B cell (primary cell): Measurements from ENCODE around the gene JADE3. TPM values are rescaled to one million over a fixed set of nuclear protein-coding genes. Genes with fewer than 3 reads are reported as not detected.

ENCODE experiments used
- ATAC-seq: fragments of 200-7000 bp; cut with Tn5 transposase; one replicate; pipeline ENCODE4 v1.10.0; 2021; ENCODE audit warnings: low read depth, mild to moderate bottlenecking, moderate number of reproducible peaks, moderate library complexity
- CTCF ChIA-PET: fragments of 350-600 bp; sonication (Branson Sonifier 250); formaldehyde crosslinking; loops from one replicate; lab custom pipeline; 2021; ENCODE audit warnings: antibody characterized with exemption, inconsistent platforms; lab: Charles Lee
- POLR2A ChIA-PET: fragments of 350-600 bp; sonication (Branson Sonifier 250); formaldehyde crosslinking; loops from one replicate; lab custom pipeline; 2021; ENCODE audit warnings: antibody characterized with exemption; lab: Charles Lee
- DNase-seq: peaks from one replicate; pipeline ENCODE4 v3.0.0; 2013
- H2AFZ ChIP-seq: 2 replicates; pipeline ENCODE4 v1.6.1; 2012; ENCODE audit warnings: mild to moderate bottlenecking, low read depth, low read length; ENCODE audit not compliant: insufficient read depth, poor library complexity, severe bottlenecking
- H3K27ac ChIP-seq, 2 donors: 1 replicate in 1 of 2; 2 replicates in 1 of 2; pipeline ENCODE4 v1.5.1; 2012 to 2013; ENCODE audit warnings: low read length in 2 of 2, mild to moderate bottlenecking in 2 of 2, moderate library complexity in 1 of 2
- H3K27me3 ChIP-seq, 4 experiments: fragments of 200-600 bp in 1 of 4; sonication (generic) in 1 of 4; replicated peaks in 1 of 4; 1 replicate in 2 of 4; 2 replicates in 2 of 4; pipeline versions ENCODE4 v1.6.1 to v1.7.0; 2013 to 2016; ENCODE audit warnings: low read length in 3 of 4, mild to moderate bottlenecking in 2 of 4, mixed read lengths in 1 of 4, moderate library complexity in 1 of 4; ENCODE audit not compliant: insufficient read depth in 4 of 4, control insufficient read depth in 3 of 4; ENCODE audit errors: control extremely low read depth in 1 of 4
- H3K36me3 ChIP-seq, 2 experiments: replicated peaks in 1 of 2; 1 replicate in 1 of 2; 2 replicates in 1 of 2; pipeline versions ENCODE4 v1.6.1 to v1.7.1; 2013; ENCODE audit warnings: low read length in 1 of 2; ENCODE audit not compliant: insufficient read depth in 2 of 2, control insufficient read depth in 1 of 2; ENCODE audit errors: control extremely low read depth in 1 of 2, extremely low read depth in 1 of 2
- H3K4me1 ChIP-seq, 2 donors: fragments of 200-600 bp in 1 of 2; sonication (generic) in 1 of 2; 1 replicate in 1 of 2; 2 replicates in 1 of 2; pipeline versions ENCODE4 v1.5.1 to v1.6.1; 2013 to 2017; ENCODE audit warnings: low read length in 2 of 2; ENCODE audit not compliant: control insufficient read depth in 2 of 2, insufficient read depth in 2 of 2
- H3K4me2 ChIP-seq: replicated peaks from 2 replicates; pipeline ENCODE3; 2012; ENCODE audit warnings: mild to moderate bottlenecking, low read depth, low read length; ENCODE audit not compliant: poor library complexity, severe bottlenecking
- H3K4me3 ChIP-seq, 5 experiments: fragments of 200-600 bp in 1 of 5; sonication (generic) in 1 of 5; 1 replicate in 3 of 5; 2 replicates in 2 of 5; pipeline versions ENCODE4 v1.5.1 to v1.7.0; 2011 to 2016; ENCODE audit warnings: low read length in 4 of 5, mild to moderate bottlenecking in 4 of 5, low read depth in 2 of 5, control low read depth in 1 of 5, moderate library complexity in 1 of 5; ENCODE audit not compliant: insufficient read depth in 1 of 5; ENCODE audit errors: control extremely low read depth in 1 of 5, extremely low read depth in 1 of 5
- H3K79me2 ChIP-seq: fragments of 200-600 bp; sonication (generic); one replicate; pipeline ENCODE4 v1.6.0; 2016; ENCODE audit warnings: low read length; ENCODE audit not compliant: control insufficient read depth, insufficient read depth
- H3K9ac ChIP-seq: fragments of 200-600 bp; sonication (generic); 2 replicates; pipeline ENCODE4 v1.6.1; 2017; ENCODE audit warnings: mild to moderate bottlenecking, low read length, moderate library complexity
- H3K9me3 ChIP-seq, 3 donors: one replicate each; pipeline versions ENCODE4 v1.6.1 to v1.7.1; 2013; ENCODE audit warnings: low read length in 2 of 3; ENCODE audit not compliant: control insufficient read depth in 2 of 3, insufficient read depth in 1 of 3; ENCODE audit errors: control extremely low read depth in 1 of 3
- H4K20me1 ChIP-seq: 2 replicates; pipeline ENCODE4 v1.6.0; 2012; ENCODE audit warnings: mild to moderate bottlenecking, low read length; ENCODE audit not compliant: insufficient read depth, control insufficient read depth, poor library complexity, severe bottlenecking
- H3K27ac Mint-ChIP-seq: one replicate; pipeline ENCODE4 v1.8.0; 2021; ENCODE audit warnings: mixed read lengths
- H3K27me3 Mint-ChIP-seq: one replicate; pipeline ENCODE4 v1.8.0; 2021; ENCODE audit warnings: mixed read lengths
- H3K4me1 Mint-ChIP-seq: one replicate; pipeline ENCODE4 v1.8.0; 2021; ENCODE audit warnings: mixed read lengths
- H3K4me3 Mint-ChIP-seq: one replicate; pipeline ENCODE4 v1.8.0; 2021; ENCODE audit warnings: mixed read lengths
- H3K9me3 Mint-ChIP-seq: one replicate; pipeline ENCODE4 v1.8.0; 2022; ENCODE audit warnings: mixed read lengths; ENCODE audit not compliant: insufficient read depth
- EZH2 ChIP-seq: IDR thresholded peaks from 2 replicates; pipeline ENCODE4 v1.6.1; 2012; ENCODE audit warnings: borderline replicate concordance, low read depth, mild to moderate bottlenecking, moderate library complexity, low read length; ENCODE audit not compliant: insufficient read depth, poor library complexity, severe bottlenecking
- WGBS: methylation state at CpG from one replicate; pipeline ENCODE4 v1.1.5; 2013; ENCODE audit warnings: missing lambda C conversion rate; ENCODE audit not compliant: insufficient coverage; 5-methylcytosine and 5-hydroxymethylcytosine counted together
- intact Hi-C: fragments of 100-400 bp; cut with micrococcal nuclease; formaldehyde crosslinking; loops from one replicate; pipeline ENCODE4 v1.10.0; 2022
- polyA plus RNA-seq: library from polyadenylated mRNA; depleted of rRNA; stranded (reverse); fragments of >200 nt; gene quantifications from 2 replicates; pipeline ENCODE4 v1.2.3, GENCODE V29; 2012
- total RNA-seq, 2 donors: library from RNA; stranded (reverse); fragments of 120-200 nt in 1 of 2; gene quantifications; 1 replicate in 1 of 2; 2 replicates in 1 of 2; pipeline versions ENCODE4 v1.2.3 to v1.2.4, GENCODE V29; 2013 to 2022
- TF ChIP-seq, protein P1 (sequence below): fragments of 200-600 bp; IDR thresholded peaks from one replicate; pipeline ENCODE4 v1.8.0; 2022; ENCODE audit warnings: antibody characterized with exemption, mild to moderate bottlenecking

Gene JADE3
- total and polyA plus RNA-seq, 2 donors (not counting 1 experiment from before 2014, with no cell fraction given), result 3.6 to 23.4 TPM

- intact Hi-C loops, result no loop called here
- no peak overlapping the region for H3K9ac ChIP-seq
- no peaks in the 10 kb centered on the region for H4K20me1 ChIP-seq
- ATAC-seq (no peak), DNase-seq (no peak)
- H3K4me3 Mint-ChIP-seq, result no peak overlapping the region
- H3K27me3 Mint-ChIP-seq, result no peaks in the 10 kb centered on the region
- CTCF ChIA-PET, result no interaction called here
- no peaks in the 10 kb centered on the region for H3K9me3 ChIP-seq
- H3K27ac ChIP-seq, result no peak overlapping the region
- H3K79me2 ChIP-seq, result no peaks in the 10 kb centered on the region
- no peaks in the 10 kb centered on the region for H3K4me1 ChIP-seq
- TF ChIP-seq EZH2, result no peak
- TF ChIP-seq, protein P1, sequence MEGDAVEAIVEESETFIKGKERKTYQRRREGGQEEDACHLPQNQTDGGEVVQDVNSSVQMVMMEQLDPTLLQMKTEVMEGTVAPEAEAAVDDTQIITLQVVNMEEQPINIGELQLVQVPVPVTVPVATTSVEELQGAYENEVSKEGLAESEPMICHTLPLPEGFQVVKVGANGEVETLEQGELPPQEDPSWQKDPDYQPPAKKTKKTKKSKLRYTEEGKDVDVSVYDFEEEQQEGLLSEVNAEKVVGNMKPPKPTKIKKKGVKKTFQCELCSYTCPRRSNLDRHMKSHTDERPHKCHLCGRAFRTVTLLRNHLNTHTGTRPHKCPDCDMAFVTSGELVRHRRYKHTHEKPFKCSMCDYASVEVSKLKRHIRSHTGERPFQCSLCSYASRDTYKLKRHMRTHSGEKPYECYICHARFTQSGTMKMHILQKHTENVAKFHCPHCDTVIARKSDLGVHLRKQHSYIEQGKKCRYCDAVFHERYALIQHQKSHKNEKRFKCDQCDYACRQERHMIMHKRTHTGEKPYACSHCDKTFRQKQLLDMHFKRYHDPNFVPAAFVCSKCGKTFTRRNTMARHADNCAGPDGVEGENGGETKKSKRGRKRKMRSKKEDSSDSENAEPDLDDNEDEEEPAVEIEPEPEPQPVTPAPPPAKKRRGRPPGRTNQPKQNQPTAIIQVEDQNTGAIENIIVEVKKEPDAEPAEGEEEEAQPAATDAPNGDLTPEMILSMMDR, result no peak
- H3K27me3 ChIP-seq, result no peaks in the 10 kb centered on the region
- no peak overlapping the region for H3K4me3 ChIP-seq
- no peak overlapping the region for H3K4me2 ChIP-seq
- H3K4me1 Mint-ChIP-seq, result peaks cover 8% of the 10 kb centered on the region
- H3K9me3 Mint-ChIP-seq, result no peaks in the 10 kb centered on the region
- H2AFZ ChIP-seq, result no peak overlapping the region
- H3K27ac Mint-ChIP-seq, result no peak overlapping the region
- WGBS, result no CpG with 5 or more reads among the region's 6 CpGs
- POLR2A ChIA-PET, result no interaction called here
- H3K36me3 ChIP-seq, result peaks cover 0 to 21% of the 10 kb centered on the region in 2 experiments
Measured at GRCh38 chrX:46992070-46992469, 79.8 kb downstream of the JADE3 start.

DNA sequence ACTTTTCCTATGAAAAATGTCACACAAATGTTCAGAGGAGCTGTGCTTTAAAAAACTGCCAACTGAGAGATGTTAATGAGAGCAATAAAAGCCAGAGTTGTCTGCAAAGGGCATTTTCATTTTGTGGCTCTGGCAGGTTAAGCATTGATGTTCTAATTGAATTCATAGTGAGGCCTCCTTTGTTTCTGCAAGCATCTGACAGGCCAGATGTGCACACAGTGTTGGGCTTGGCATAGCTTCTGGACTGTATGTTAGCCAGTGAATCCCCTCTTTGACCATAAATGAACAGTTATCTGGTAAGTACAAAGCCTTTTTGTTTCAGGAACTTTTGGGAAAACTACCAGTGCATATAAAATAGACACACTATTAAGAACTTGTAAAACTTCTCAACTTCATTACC, 81.9 kb downstream of the JADE3 start:
- DNase-seq (no peak), ATAC-seq (no peak)
- H3K4me1 Mint-ChIP-seq, result peaks cover 2% of the 10 kb centered on the region
- no peaks in the 10 kb centered on the region for H3K79me2 ChIP-seq
- intact Hi-C loops, result no loop called here
- H3K4me3 ChIP-seq, result no peak overlapping the region
- H3K27me3 ChIP-seq, result no peaks in the 10 kb centered on the region
- no peak overlapping the region for H3K9ac ChIP-seq
- H3K4me1 ChIP-seq, result no peaks in the 10 kb centered on the region
- no peak overlapping the region for H3K27ac ChIP-seq
- peaks cover 0 to 21% of the 10 kb centered on the region in 2 experiments for H3K36me3 ChIP-seq
- H2AFZ ChIP-seq, result no peak overlapping the region
- TF ChIP-seq, protein P1, result no peak
- no peak for TF ChIP-seq EZH2
- no peaks in the 10 kb centered on the region for H3K9me3 Mint-ChIP-seq
- no peak overlapping the region for H3K4me3 Mint-ChIP-seq
- no peak overlapping the region for H3K27ac Mint-ChIP-seq
- peaks cover 0 to 4% (median 0%) of the 10 kb centered on the region in 3 donors for H3K9me3 ChIP-seq
- no peaks in the 10 kb centered on the region for H3K27me3 Mint-ChIP-seq
- no peak overlapping the region for H3K4me2 ChIP-seq
- POLR2A ChIA-PET, result no interaction called here
- CTCF ChIA-PET, result interaction anchor here (1.1 to 1.9 kb wide), 3 partner anchors 16 to 91 kb away, joined by 3 to 10 read pairs (median 4); no protein-coding TSS in a partner anchor
- no peaks in the 10 kb centered on the region for H4K20me1 ChIP-seq
